ENCODE data around the gene FRMPD2.

Gene FRMPD2

DNA sequence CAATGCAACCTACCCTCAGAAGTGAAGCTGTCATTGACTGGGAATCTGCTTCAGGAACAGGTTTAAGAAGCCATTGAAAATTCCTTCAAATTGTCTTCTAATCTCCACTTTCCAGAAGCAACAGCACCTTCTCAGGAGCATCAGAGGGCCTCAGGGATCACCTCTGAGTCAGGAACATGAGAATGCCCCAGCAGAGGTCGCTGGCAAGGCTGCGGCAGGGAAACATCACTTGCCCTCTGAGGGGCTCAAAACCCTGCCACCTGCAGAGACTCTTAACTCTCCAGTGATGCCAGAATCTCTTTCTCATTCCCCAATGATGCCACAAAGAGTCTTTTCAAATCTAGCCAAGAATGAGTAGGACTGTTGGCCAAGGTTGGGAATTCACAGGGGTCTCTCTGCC, 26.1 kb upstream of the FRMPD2 start:
- no peak overlapping the region for H3K4me3 ChIP-seq (ENCODE audit: low read length)
- TF ChIP-seq ZNF274 (IDR thresholded peaks at IDR 0.05; ENCODE audit: low read depth, low read length) = no peak

DNA sequence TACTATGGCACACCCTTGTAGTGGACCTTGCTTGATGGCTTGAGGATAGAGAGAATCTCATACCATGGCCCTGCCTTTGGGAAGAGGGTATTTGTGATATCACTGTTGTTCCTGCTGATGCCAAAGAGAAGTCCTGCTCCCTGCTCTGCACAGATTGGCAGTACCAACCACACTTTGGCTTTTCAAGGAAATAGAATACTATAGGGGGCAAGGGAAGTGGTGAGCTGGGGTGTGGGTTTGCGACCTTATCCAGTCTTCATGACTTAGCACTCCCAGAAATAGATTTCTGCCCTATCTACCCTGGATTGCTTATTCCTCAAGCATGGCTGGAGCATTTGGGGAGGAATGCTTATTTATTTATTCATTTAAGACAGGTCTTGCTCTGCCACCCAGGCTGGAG, 25.2 kb upstream of the FRMPD2 start:
- no peak for TF ChIP-seq ZNF274 (IDR thresholded peaks at IDR 0.05; ENCODE audit: low read depth, low read length)
- no peak overlapping the region for H3K4me3 ChIP-seq (ENCODE audit: low read length)

DNA sequence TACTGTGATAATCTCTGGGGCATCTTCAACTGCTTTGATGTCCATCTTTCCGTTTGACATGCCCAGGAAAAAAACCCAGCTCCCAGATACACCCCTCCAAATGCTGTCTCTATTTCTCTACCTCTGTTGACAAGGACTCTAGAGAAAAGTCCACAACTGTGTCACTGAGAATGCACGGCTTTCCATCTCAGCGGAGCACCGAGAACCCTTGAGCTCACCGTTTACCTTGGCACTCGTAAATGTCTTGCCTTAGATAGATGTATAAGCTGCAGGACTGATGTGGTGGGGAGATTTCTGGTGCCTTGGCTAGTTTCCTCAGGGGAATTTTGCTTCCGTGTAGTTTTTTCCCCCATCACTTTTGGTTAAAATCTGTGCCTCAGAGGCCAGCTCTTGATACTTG, 24.6 kb upstream of the FRMPD2 start:
- no peak for TF ChIP-seq ZNF274 (IDR thresholded peaks at IDR 0.05; ENCODE audit: low read depth, low read length)
- H3K4me3 ChIP-seq (ENCODE audit: low read length) = no peak overlapping the region

DNA sequence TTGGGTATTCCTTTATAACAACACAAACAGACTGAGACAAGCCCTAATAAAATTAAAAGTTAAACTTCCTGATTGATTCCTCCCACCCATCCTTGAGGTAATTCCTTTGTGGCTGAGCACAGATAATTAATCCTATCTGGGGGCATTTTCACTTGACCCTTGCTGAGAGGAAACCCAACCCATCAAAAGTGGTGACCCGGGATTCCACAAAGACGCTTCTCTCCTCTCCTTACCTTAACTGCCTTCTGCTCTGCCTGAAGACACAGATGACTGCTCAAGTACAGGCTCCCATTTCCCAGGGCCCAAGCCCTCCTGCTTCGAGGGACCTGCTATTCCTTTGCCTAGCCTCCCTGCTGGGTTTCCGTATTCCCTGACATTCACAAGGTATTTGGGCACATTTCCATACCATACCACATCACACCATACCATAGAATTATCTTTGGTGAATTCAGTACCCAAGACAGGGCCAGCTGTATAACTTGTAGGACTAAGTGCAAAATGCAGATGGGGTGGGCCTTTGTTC, 22.1 kb upstream of the FRMPD2 start:
- TF ChIP-seq ZNF274 (IDR thresholded peaks at IDR 0.05; ENCODE audit: low read depth, low read length) = no peak
- H3K4me3 ChIP-seq (ENCODE audit: low read length) = no peak overlapping the region

DNA sequence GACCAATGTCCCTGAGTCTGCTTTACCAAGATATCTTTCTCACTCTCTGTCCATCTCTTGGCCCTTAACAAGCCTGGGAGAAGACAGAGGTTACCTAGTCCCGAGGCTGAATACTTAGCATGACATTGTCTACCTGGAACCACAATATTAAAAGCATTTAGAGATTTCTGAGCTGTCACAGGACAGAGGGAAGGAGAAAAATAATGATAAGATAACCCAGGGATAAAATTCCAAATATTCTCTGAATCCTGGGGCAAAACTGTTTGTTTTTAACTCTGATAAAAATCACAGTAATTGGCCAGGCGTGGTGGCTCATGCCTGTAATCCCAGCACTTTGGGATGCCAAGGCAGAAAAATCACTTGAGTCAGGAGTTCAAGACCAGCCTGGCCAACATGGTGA, 19.9 kb upstream of the FRMPD2 start:
- H3K4me3 ChIP-seq (ENCODE audit: low read length) = no peak overlapping the region
- no peak for TF ChIP-seq ZNF274 (IDR thresholded peaks at IDR 0.05; ENCODE audit: low read depth, low read length)

DNA sequence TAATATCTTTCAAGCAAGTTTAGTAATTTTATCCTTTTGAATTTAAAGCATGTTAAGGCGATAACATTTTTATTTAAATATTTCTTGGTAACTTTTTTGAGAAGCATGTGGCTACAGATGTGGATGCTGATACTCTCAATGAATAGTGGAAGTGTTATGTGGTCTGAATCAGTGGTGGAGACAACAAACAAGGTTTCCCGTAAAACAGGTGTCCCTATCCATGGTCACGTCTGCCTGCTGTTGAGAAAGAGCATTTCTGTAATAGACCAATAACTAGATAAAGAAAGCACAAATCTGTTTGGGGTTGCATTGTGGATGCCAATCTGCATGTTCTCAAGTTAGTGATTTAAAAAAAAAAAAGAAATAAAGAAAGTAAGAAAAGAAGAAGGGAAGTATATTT, 18.1 kb upstream of the FRMPD2 start:
- no peak overlapping the region for H3K4me3 ChIP-seq (ENCODE audit: low read length)
- no peak for TF ChIP-seq ZNF274 (IDR thresholded peaks at IDR 0.05; ENCODE audit: low read depth, low read length)

DNA sequence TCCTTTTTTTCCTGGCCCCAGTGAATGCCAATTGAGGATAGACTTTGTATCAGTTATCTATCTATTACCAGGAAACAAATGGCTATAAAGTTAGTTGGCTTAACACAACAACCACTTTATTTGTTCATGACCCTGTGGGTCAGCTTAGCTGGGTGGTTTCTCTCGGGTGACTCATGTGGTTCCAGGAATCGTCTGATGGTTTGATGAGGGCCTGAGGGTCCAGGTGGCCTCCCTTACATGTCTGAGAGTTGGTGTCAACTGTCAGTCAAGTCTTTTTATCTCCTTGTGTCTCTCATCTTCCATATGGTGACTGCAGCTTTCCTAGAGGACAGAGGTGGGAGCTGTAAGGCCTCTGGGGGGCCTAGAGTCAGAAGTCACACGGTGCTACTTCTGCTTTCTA, 16.7 kb upstream of the FRMPD2 start:
- no peak overlapping the region for H3K4me3 ChIP-seq (ENCODE audit: low read length)
- TF ChIP-seq ZNF274 (IDR thresholded peaks at IDR 0.05; ENCODE audit: low read depth, low read length) = no peak

DNA sequence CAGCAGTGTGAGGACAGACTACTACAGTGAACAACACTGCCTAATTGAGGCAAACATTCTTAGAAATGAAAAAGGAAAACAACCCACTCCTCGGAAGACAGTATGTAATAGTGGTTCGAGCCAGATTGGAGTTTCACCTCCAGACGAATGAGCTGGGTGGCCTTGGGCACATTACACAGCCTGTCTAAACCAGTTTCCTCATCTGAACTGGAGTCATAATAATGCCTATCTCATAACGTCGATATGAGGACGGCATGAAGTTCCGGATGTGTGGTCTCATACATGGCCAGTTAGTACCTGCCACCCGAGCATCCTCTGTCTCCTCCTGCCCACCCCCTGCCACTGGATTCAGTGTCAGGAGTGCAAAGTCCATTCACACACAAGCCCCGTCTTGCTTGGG, 15.8 kb upstream of the FRMPD2 start:
- no peak overlapping the region for H3K4me3 ChIP-seq (ENCODE audit: low read length)
- no peak for TF ChIP-seq ZNF274 (IDR thresholded peaks at IDR 0.05; ENCODE audit: low read depth, low read length)

DNA sequence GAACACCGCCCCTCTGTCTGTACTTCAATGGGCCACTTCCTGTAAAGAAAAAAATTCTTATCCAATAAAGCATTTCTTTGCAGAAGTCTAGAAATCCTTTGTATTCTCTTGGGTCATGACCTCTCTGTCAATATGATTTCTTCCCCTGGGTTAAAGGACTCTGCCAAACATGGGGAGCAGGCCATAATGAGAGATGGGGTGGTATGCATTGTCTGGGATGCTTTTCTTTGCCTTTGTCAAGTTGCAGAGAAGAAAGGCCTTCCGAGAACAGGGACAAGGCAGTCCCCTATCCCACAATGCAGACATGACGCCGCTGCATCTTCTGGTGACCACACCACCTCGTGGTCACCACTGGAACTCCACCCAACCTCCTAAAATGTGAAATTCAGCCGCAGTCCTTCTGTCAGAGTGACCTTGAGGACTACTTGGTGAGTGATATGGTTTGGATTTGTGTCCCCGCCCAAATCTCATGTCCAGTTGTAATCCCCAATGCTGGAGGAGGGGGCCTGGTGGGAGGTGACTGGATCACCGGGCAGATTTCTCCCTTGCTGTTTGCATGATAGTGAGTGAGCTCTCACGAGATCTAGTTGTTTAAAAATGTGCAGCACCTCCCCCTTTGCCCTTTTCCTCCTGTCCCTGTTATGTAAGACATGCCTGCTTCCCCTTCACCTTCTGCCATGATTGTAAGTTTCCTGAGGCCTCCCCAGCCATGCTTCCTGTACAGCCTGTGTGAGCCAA, 15.2 kb upstream of the FRMPD2 start:
- no peak for TF ChIP-seq ZNF274 (IDR thresholded peaks at IDR 0.05; ENCODE audit: low read depth, low read length)
- no peak overlapping the region for H3K4me3 ChIP-seq (ENCODE audit: low read length)

DNA sequence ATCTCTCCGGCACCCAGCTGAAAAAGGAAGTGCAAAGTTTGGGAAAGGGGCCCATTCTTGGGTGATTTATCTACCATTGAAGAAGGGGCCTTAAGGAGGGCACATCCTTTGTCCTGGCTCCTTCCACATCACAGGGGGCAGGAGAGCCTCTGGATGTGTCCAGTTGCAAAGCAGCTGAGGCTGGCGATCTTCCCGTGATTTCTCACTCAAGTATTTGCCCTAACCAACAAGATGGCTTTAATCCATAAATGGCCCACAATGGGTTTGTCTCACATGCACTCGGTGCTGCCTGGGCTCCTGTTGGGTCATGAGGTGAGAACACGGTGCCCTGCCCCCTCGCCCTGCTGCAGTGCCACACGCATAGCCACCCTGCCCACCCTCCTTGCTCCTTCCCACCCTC, 14.2 kb upstream of the FRMPD2 start:
- no peak overlapping the region for H3K4me3 ChIP-seq (ENCODE audit: low read length)
- no peak for TF ChIP-seq ZNF274 (IDR thresholded peaks at IDR 0.05; ENCODE audit: low read depth, low read length)

DNA sequence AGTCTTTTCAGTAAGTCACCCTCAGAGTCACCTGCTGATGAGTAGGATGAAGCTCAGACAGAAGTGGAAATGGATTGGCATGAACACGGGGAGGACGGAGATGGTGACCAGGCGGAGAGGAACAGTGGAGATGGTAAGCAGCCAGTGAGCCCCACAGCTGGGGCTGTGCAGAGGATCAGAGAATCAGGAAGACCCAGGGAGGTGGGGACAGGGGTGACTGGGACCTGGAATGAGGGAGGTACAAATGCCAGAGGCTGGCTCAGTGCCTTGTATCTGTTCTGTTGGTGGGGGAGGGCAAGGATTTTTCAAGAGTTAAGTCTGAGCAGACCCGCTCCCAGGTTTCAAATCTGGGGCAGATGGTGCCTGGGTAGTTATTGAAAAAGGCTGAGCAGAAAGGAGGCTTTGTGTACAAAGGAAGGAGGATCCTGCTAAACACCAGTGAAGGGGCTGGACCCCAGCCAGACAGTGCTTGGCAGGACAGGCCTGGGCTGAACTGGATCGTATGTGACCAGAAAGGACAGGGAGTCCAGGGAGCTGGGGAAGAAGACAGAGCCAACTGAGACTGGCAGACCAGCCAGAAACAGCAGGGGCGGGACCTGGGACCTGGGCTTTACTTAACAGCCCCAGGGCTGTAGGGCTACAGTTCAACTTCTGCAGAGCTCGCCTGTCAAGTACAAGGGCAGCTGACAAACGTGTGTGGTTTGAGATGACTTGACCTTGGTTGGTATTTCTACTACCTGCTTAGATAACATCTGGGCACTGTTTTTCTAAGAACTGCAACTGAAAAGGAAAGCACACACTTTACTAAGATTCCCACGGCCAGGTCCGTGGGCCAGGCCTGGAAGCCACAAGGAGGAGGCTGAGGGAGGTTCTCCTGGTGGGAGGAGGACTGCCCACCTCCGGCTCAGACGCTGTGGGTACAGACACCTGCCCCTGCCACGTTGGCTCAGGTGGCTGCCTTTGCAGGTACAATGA, 13.2 kb upstream of the FRMPD2 start:
- TF ChIP-seq ZNF274 (IDR thresholded peaks at IDR 0.05; ENCODE audit: low read depth, low read length) = no peak

DNA sequence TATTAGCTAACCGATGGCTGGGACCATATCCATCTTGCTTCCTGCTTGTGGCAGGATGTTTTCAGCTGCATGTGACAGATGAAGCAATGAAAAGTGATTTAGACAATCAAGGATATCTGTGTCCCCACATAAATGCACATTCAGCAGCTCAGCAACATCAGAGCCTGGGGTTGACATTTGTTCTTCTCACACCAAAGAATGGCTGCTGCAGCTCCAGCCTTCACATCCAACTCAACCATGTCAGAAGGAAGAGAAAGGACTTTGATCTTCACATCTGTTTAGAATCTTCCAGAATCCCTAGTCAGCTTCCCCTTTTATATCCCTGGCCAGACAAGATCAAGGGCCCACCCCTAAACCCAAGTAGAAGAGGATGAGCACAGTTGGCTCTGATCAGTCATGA, 11.9 kb upstream of the FRMPD2 start:
- H3K4me3 ChIP-seq (ENCODE audit: low read length) = no peak overlapping the region
- no peak for TF ChIP-seq ZNF274 (IDR thresholded peaks at IDR 0.05; ENCODE audit: low read depth, low read length)

More for the DNA sequence above, 13.2 kb upstream of the FRMPD2 start:
- H3K4me3 ChIP-seq (ENCODE audit: low read length) = no peak overlapping the region

DNA sequence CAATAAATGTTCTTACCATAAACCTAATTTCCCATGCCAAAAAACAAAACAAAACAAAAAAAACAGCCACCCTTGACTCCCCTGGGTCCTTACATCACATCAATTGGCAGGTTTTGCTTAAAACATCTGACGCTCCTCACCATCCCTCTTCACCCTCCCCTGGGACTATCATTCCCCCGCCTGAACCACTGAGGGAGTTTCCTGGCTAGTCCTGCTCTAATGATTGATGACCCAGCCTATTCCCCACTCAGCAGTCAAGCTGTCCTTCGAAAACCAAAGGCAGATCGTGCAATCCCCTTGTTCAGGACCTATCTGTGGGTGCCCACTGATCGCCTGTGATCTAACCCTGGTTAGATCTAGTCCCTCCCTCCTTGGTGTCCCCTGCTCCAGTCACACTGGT, 11.2 kb upstream of the FRMPD2 start:
- no peak for TF ChIP-seq ZNF274 (IDR thresholded peaks at IDR 0.05; ENCODE audit: low read depth, low read length)
- H3K4me3 ChIP-seq (ENCODE audit: low read length) = no peak overlapping the region

DNA sequence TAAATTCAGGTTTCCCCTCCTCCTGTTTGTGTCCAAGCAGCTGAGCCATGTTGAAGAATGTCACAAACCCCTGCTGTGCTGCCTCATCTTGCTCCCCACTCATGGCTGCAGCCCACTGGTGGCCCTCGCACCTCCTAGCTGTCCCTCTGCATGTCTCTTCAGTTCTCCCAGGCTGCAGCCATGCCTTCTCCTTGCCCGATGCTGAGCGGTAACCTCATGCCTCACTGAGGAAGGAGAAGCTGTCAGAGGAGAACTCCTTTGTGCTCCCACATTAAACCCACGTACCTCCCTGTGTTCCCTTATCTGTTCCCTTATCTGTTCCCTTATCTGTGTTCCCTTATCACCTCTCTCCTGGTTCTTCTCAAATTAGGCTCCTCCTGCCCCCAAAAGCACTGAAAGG, 10.3 kb upstream of the FRMPD2 start:
- H3K4me3 ChIP-seq (ENCODE audit: low read length) = no peak overlapping the region
- TF ChIP-seq ZNF274 (IDR thresholded peaks at IDR 0.05; ENCODE audit: low read depth, low read length) = no peak

Data from GM08714 (cell line).